HCT116 (cell line): ENCODE measurements around the gene CYP4F2. TPM values are rescaled to one million over a fixed set of nuclear protein-coding genes. Genes with fewer than 3 reads are reported as not detected.

Experiments
- ATAC-seq: fragments of 200-7000 bp; cut with Tn5 transposase; 2 replicates; pipeline ENCODE4 v1.9.1; 2020; ENCODE audit warnings: mild to moderate bottlenecking, moderate library complexity
- BruUV-seq: library from RNA; stranded (reverse); fragments of 400-500 nt; replicated peaks from 2 replicates; lab custom pipeline; 2021; lab: Mats Ljungman, UMichigan
- CTCF ChIA-PET: fragments of 300-600 bp; sonication (Branson Sonifier 250); formaldehyde crosslinking; loops from one replicate; lab custom pipeline; 2021; ENCODE audit warnings: antibody characterized with exemption; lab: Charles Lee
- POLR2A ChIA-PET: fragments of 300-600, 350-600 bp; sonication (Branson Sonifier 250); formaldehyde crosslinking; loops from one replicate; lab custom pipeline; 2021; ENCODE audit warnings: antibody characterized with exemption; lab: Charles Lee
- RAD21 ChIA-PET, 2 experiments: fragments of 300-600 bp; sonication (Branson Sonifier 250); formaldehyde crosslinking; loops; one replicate each; lab custom pipeline; 2023; ENCODE audit warnings: low total read pairs in 2 of 2; ENCODE audit not compliant: uncharacterized antibody in 2 of 2, unreplicated experiment in 2 of 2, low non-redundant PET in 1 of 2; lab: Charles Lee
- DNase-seq: peaks from one replicate; pipeline ENCODE4 v3.0.0-alpha.2; 2010; ENCODE audit warnings: low read depth, low spot score
- H2AFZ ChIP-seq: fragments of 200-600 bp; shearing (Covaris generic), sonication (generic); 2 replicates; pipeline ENCODE4 v1.6.1; 2017; ENCODE audit warnings: low read depth, mixed run types, mixed read lengths, antibody characterized with exemption, low read length; ENCODE audit not compliant: poor library complexity, severe bottlenecking
- H3K27ac ChIP-seq: 2 replicates; pipeline ENCODE4 v1.5.1; 2012; ENCODE audit warnings: low read depth, low read length
- H3K27me3 ChIP-seq: fragments of 200-600 bp; sonication (generic); 2 replicates; pipeline ENCODE4 v1.6.1; 2016; ENCODE audit warnings: mixed run types, low read length, mixed read lengths; ENCODE audit not compliant: insufficient read depth
- H3K36me3 ChIP-seq, 2 experiments: fragments of 200-500 bp in 1 of 2; fragments of 200-600 bp in 1 of 2; sonication (Bioruptor generic) in 1 of 2; sonication (generic) in 1 of 2; 2 replicates each; pipeline versions ENCODE4 v1.5.1 to v1.6.1; 2014 to 2016; ENCODE audit warnings: low read length in 2 of 2, inconsistent platforms in 1 of 2, mixed read lengths in 1 of 2, mixed run types in 1 of 2; ENCODE audit not compliant: insufficient read depth in 2 of 2, control insufficient read depth in 1 of 2
- H3K4me1 ChIP-seq, 2 experiments: fragments of 200-600 bp in 1 of 2; sonication (generic) in 1 of 2; 2 replicates each; pipeline versions ENCODE4 v1.5.1 to v1.6.1; 2012 to 2017; ENCODE audit warnings: low read length in 2 of 2, inconsistent platforms in 1 of 2, mild to moderate bottlenecking in 1 of 2, mixed read lengths in 1 of 2, mixed run types in 1 of 2, moderate library complexity in 1 of 2; ENCODE audit not compliant: insufficient read depth in 2 of 2, control insufficient read depth in 1 of 2
- H3K4me2 ChIP-seq: fragments of 200-600 bp; sonication (generic); 2 replicates; pipeline ENCODE4 v1.6.1; 2017; ENCODE audit warnings: mixed run types, low read length, mixed read lengths
- H3K4me3 ChIP-seq, 2 experiments: fragments of 200-600 bp in 1 of 2; sonication (generic) in 1 of 2; replicated peaks in 1 of 2; 2 replicates each; pipeline ENCODE4 v1.5.1; 2011 to 2016; ENCODE audit warnings: low read length in 2 of 2, control low read depth in 1 of 2, low read depth in 1 of 2, mild to moderate bottlenecking in 1 of 2, mixed read lengths in 1 of 2, mixed run types in 1 of 2
- H3K79me2 ChIP-seq: fragments of 200-600 bp; sonication (generic); 2 replicates; pipeline ENCODE4 v1.6.1; 2017; ENCODE audit warnings: mild to moderate bottlenecking, mixed run types, low read length, moderate library complexity, mixed read lengths; ENCODE audit not compliant: insufficient read depth
- H3K9ac ChIP-seq: fragments of 200-600 bp; sonication (generic); 2 replicates; pipeline ENCODE4 v1.6.1; 2016; ENCODE audit warnings: low read length, mixed read lengths
- H3K9me2 ChIP-seq: fragments of 200-600 bp; sonication (generic), shearing (Covaris generic); 2 replicates; pipeline ENCODE4 v1.6.1; 2017; ENCODE audit warnings: mixed run types, mild to moderate bottlenecking, moderate library complexity; ENCODE audit not compliant: insufficient read depth
- H3K9me3 ChIP-seq, 2 experiments: fragments of 200-500 bp in 1 of 2; fragments of 200-600 bp in 1 of 2; sonication (Bioruptor generic) in 1 of 2; sonication (generic) in 1 of 2; 2 replicates each; pipeline ENCODE4 v1.6.1; 2014 to 2017; ENCODE audit warnings: low read length in 2 of 2, mixed read lengths in 2 of 2, inconsistent platforms in 1 of 2, low read depth in 1 of 2, mild to moderate bottlenecking in 1 of 2, mixed run types in 1 of 2, moderate library complexity in 1 of 2; ENCODE audit not compliant: control insufficient read depth in 1 of 2, insufficient read depth in 1 of 2
- H4K20me1 ChIP-seq: fragments of 200-600 bp; sonication (generic), shearing (Covaris generic); 2 replicates; pipeline ENCODE4 v1.6.1; 2017; ENCODE audit warnings: mixed run types, mild to moderate bottlenecking, moderate library complexity; ENCODE audit not compliant: insufficient read depth
- ATF3 ChIP-seq: IDR thresholded peaks from 2 replicates; pipeline ENCODE4 v1.6.1; 2012
- CTCF ChIP-seq, 3 experiments: fragments of 200-600 bp in 1 of 3; sonication (generic) in 1 of 3; IDR thresholded peaks in 2 of 3; conservative IDR thresholded peaks in 1 of 3; 2 replicates each; pipeline ENCODE4 v1.5.1; 2012 to 2017; ENCODE audit warnings: low read depth in 2 of 3, low read length in 2 of 3, antibody characterized with exemption in 1 of 3, borderline replicate concordance in 1 of 3, control low read depth in 1 of 3, mild to moderate bottlenecking in 1 of 3, mixed read lengths in 1 of 3, mixed run types in 1 of 3, moderate library complexity in 1 of 3; ENCODE audit not compliant: insufficient read depth in 1 of 3
- EGR1 ChIP-seq: IDR thresholded peaks from 2 replicates; pipeline ENCODE4 v1.6.1; 2012; ENCODE audit warnings: low read depth
- ELF1 ChIP-seq: IDR thresholded peaks from 2 replicates; pipeline ENCODE4 v1.6.1; 2012; ENCODE audit warnings: low read depth, borderline replicate concordance
- EZH2 ChIP-seq: fragments of 200-600 bp; sonication (generic); IDR thresholded peaks from 2 replicates; pipeline ENCODE4 v1.6.1; 2017; ENCODE audit warnings: antibody characterized with exemption, mixed run types
- EZH2phosphoT487 ChIP-seq: fragments of 200-600 bp; IDR thresholded peaks from 2 replicates; pipeline ENCODE4 v1.6.1; 2018; ENCODE audit warnings: antibody characterized with exemption, borderline replicate concordance
- FOSL1 ChIP-seq: IDR thresholded peaks from 2 replicates; pipeline ENCODE4 v1.6.1; 2012; ENCODE audit warnings: low read depth
- RAD21 ChIP-seq: IDR thresholded peaks from 2 replicates; pipeline ENCODE4 v1.6.1; 2012; ENCODE audit warnings: low read depth, mild to moderate bottlenecking
- SP1 ChIP-seq: IDR thresholded peaks from 2 replicates; pipeline ENCODE4 v1.6.1; 2012; ENCODE audit warnings: low read depth
- SRF ChIP-seq: IDR thresholded peaks from 2 replicates; pipeline ENCODE4 v1.6.1; 2012; ENCODE audit warnings: low read depth
- TCF7L2 ChIP-seq: IDR thresholded peaks from 2 replicates; pipeline ENCODE4 v1.7.0; 2011; ENCODE audit warnings: borderline replicate concordance, inconsistent platforms; ENCODE audit not compliant: insufficient read depth, insufficient read length; ENCODE audit errors: extremely low read depth
- ZFX ChIP-seq: fragments of 450-650 bp; IDR thresholded peaks from 2 replicates; pipeline ENCODE4 v1.6.1; 2017
- ZNF274 ChIP-seq: fragments of 200-500 bp; sonication (Bioruptor generic); IDR thresholded peaks from 2 replicates; pipeline ENCODE4 v1.6.1; 2014; ENCODE audit warnings: mild to moderate bottlenecking, low read depth, low read length, inconsistent platforms
- intact Hi-C: fragments of 100-400 bp; cut with micrococcal nuclease; formaldehyde crosslinking; loops from 2 replicates; pipeline ENCODE4 v1.10.0; 2022
- total RNA-seq: library from RNA; stranded (reverse); gene quantifications from one replicate; pipeline ENCODE4 v1.2.1, GENCODE V29; 2021; ENCODE audit not compliant: unreplicated experiment
- TF ChIP-seq, protein P1 (sequence below): IDR thresholded peaks from 2 replicates; pipeline ENCODE4 v1.6.1; 2012; ENCODE audit warnings: low read depth

The CYP4F2 gene
- total RNA-seq, 1 experiment from 2014 or later: 1.1 TPM

DNA sequence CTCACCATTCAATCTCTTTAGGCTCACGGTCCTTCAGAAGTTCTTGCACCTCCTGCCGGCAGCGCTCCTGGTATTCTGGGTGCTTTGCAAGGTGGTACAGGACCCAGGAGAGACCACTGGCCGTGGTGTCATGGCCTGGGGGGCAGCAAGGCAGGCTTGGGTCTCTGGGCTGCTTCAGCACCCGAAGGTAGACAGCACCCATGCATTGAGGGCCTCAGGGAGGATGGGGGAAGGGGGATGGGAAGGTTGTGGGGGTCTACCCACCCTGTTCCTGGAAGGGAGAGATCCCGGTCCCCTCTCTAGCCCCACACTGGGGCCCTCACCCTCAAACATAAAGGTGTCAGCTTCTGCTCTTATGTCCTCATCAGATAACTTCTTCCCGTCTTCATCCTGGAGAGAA lies 12.0 kb downstream of the CYP4F2 start:
- Histone ChIP-seq H3K4me3 (no peak overlapping the region), H3K27me3 (no peaks in the 10 kb centered on the region), H3K27ac (no peak overlapping the region), H3K36me3 (no peaks in the 10 kb centered on the region), H3K4me1 (no peaks in the 10 kb centered on the region), H3K9ac (no peak overlapping the region), H3K79me2 (no peaks in the 10 kb centered on the region), H3K9me3 (no peaks in the 10 kb centered on the region), H3K4me2 (no peak overlapping the region), H2AFZ (no peak overlapping the region), H3K9me2 (no peaks in the 10 kb centered on the region), H4K20me1 (no peaks in the 10 kb centered on the region)
- no TSS peak for BruUV-seq
- POLR2A ChIA-PET: no interaction called here
- TF ChIP-seq ZNF274 (no peak), FOSL1 (no peak), ZFX (no peak), EGR1 (no peak), EZH2phosphoT487 (no peak), RAD21 (no peak), SP1 (no peak), TCF7L2 (no peak), ELF1 (no peak), ATF3 (no peak), SRF (no peak), CTCF (IDR thresholded peaks at IDR 0.05 in 2 of 3, conservative IDR thresholded peaks at IDR 0.05 in 1 of 3; ENCODE audit: borderline replicate concordance in 1 of 3, insufficient read depth in 1 of 3, low read depth in 2 of 3, low read length in 2 of 3) (no peak), EZH2 (no peak)
- TF ChIP-seq, protein P1, sequence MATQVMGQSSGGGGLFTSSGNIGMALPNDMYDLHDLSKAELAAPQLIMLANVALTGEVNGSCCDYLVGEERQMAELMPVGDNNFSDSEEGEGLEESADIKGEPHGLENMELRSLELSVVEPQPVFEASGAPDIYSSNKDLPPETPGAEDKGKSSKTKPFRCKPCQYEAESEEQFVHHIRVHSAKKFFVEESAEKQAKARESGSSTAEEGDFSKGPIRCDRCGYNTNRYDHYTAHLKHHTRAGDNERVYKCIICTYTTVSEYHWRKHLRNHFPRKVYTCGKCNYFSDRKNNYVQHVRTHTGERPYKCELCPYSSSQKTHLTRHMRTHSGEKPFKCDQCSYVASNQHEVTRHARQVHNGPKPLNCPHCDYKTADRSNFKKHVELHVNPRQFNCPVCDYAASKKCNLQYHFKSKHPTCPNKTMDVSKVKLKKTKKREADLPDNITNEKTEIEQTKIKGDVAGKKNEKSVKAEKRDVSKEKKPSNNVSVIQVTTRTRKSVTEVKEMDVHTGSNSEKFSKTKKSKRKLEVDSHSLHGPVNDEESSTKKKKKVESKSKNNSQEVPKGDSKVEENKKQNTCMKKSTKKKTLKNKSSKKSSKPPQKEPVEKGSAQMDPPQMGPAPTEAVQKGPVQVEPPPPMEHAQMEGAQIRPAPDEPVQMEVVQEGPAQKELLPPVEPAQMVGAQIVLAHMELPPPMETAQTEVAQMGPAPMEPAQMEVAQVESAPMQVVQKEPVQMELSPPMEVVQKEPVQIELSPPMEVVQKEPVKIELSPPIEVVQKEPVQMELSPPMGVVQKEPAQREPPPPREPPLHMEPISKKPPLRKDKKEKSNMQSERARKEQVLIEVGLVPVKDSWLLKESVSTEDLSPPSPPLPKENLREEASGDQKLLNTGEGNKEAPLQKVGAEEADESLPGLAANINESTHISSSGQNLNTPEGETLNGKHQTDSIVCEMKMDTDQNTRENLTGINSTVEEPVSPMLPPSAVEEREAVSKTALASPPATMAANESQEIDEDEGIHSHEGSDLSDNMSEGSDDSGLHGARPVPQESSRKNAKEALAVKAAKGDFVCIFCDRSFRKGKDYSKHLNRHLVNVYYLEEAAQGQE: no peak
- ATAC-seq (no peak), DNase-seq (no peak)
- intact Hi-C loops: no loop called here
- RAD21 ChIA-PET: no interaction called here
- CTCF ChIA-PET: no interaction called here
